ENCODE results near the gene SINHCAF.

- TF ChIP-seq CTCF (IDR thresholded peaks at IDR 0.05; ENCODE audit: low read depth, low read length) (no peak), POLR2A (IDR thresholded peaks at IDR 0.05; ENCODE audit: extremely low read depth, insufficient read length) (no peak), MYC (IDR thresholded peaks at IDR 0.05; ENCODE audit: low read depth, low read length) (no peak)
Measured at GRCh38 chr12:31363416-31363809, 37.5 kb upstream of the SINHCAF start.

All from NB4 (cell line).